ENCODE results near the gene KIAA1549. TPM values are rescaled to one million over a fixed set of nuclear protein-coding genes. Genes with fewer than 3 reads are reported as not detected.

Gene KIAA1549
- total and polyA plus RNA-seq, 9 of the 15 experiments (the other 6 are each of a cell fraction or from before 2014, with no cell fraction given), result 0.01 to 0.29 (median 0.07) TPM

- no peak for TF ChIP-seq PBX2 (CRISPR knock-in tag; IDR thresholded peaks at IDR 0.05; ENCODE audit: low read depth)
- TF ChIP-seq PBX2 (tag; conservative IDR thresholded peaks at IDR 0.05; ENCODE audit: low read depth), result no peak
- TF ChIP-seq CEBPB (tag; IDR thresholded peaks at IDR 0.05), result peak; percentile 72; the same call in 1 of the 2 replicates
These were observed 116.5 kb downstream of the KIAA1549 start (continued) for GRCh38 chr7:138864667-138865066.

- Histone ChIP-seq H2AFZ (ENCODE audit: low read depth, low read length) (no peak overlapping the region), H3K36me3 (ENCODE audit: control insufficient read depth, insufficient read depth, low read length) (no peaks in the 10 kb centered on the region), H3K9ac (ENCODE audit: insufficient read depth in 1 of 2, low read depth in 2 of 2, low read length in 2 of 2) (no peak overlapping the region), H3K4me2 (ENCODE audit: insufficient read depth, low read length) (no peak overlapping the region), H3K4me3 (no peak overlapping the region), H3K9me1 (ENCODE audit: control insufficient read depth, insufficient read depth, low read length) (no peaks in the 10 kb centered on the region), H3K27ac (ENCODE audit: extremely low read depth, low read depth, low read length) (no peak overlapping the region), H3K27me3 (ENCODE audit: control insufficient read depth in 2 of 2, insufficient read depth in 2 of 2, low read length in 2 of 2) (peaks cover 38 to 61% of the 10 kb centered on the region in 2 experiments), H3K9me3 (replicated peaks; ENCODE audit: control insufficient read depth, insufficient read depth, low read depth, low read length) (no peaks in the 10 kb centered on the region), H4K20me1 (replicated peaks; ENCODE audit: control insufficient read depth, insufficient read depth, low read length) (no peaks in the 10 kb centered on the region), H3K4me1 (replicated peaks in 1 of 2; ENCODE audit: control insufficient read depth in 2 of 2, insufficient read depth in 2 of 2, low read length in 2 of 2) (peaks cover 0 to 4% of the 10 kb centered on the region in 2 experiments; a peak in 1 of 5 replicates), H3K79me2 (ENCODE audit: control insufficient read depth, insufficient read depth, low read length) (no peaks in the 10 kb centered on the region)
- no TSS peak for BruUV-seq (replicated peaks)
- in situ Hi-C loops (cut with MboI), result no loop called here
- FAIRE-seq (no peak), DNase-seq (ENCODE audit: extremely low read depth in 1 of 4, low spot score in 3 of 4) (no peak), ATAC-seq (no peak)
- POLR2A ChIA-PET, result no interaction called here
- WGBS (ENCODE audit: insufficient coverage, low coverage, missing lambda C conversion rate), result under 1% methylated on average over 9 of the region's 9 CpGs
- CTCF ChIA-PET (ENCODE audit: low intra/inter-chr PET ratio), result no interaction called here
- intact Hi-C loops (cut with micrococcal nuclease), result loop anchor here (10.0 kb wide), 1 partner anchor 179 kb away; no protein-coding TSS in a partner anchor
- no peak for TF ChIP-seq PYGO2 (tag; IDR thresholded peaks at IDR 0.05)
- TF ChIP-seq ARHGAP35 (IDR thresholded peaks at IDR 0.05; ENCODE audit: partially characterized antibody), result no peak
- no peak for TF ChIP-seq CBX5 (IDR thresholded peaks at IDR 0.05; ENCODE audit: borderline replicate concordance, low read depth)
- no peak for TF ChIP-seq RNF219 (CRISPR knock-in tag; IDR thresholded peaks at IDR 0.05)
- no peak for TF ChIP-seq GTF2A2 (tag; IDR thresholded peaks at IDR 0.05)
- no peak for TF ChIP-seq TCF7L2 (IDR thresholded peaks at IDR 0.05; ENCODE audit: low read depth, low read length)
- no peak for TF ChIP-seq HDAC6 (IDR thresholded peaks at IDR 0.05; ENCODE audit: low read depth, low read length)
- TF ChIP-seq RREB1 (CRISPR knock-in tag; IDR thresholded peaks at IDR 0.05), result no peak
- TF ChIP-seq ZNF583 (CRISPR knock-in tag; IDR thresholded peaks at IDR 0.05), result no peak
These were observed 117.3 kb downstream of the KIAA1549 start for GRCh38 chr7:138863931-138864330.
